Spinal cord (tissue), 10 donors: ENCODE results near the gene CDK11B. TPM values are rescaled to one million over a fixed set of nuclear protein-coding genes. Genes with fewer than 3 reads are reported as not detected.

Experiments used
- DNase-seq, 6 donors: peaks; one replicate each; pipeline versions ENCODE4 v3.0.0 to v3.0.0-alpha.2; 2013 to 2015; ENCODE audit warnings: low spot score in 6 of 6, low read depth in 4 of 6
- H3K27ac ChIP-seq: one replicate; pipeline ENCODE4 v1.5.1; 2013; ENCODE audit warnings: low read depth, low read length, control low read depth
- H3K27me3 ChIP-seq: one replicate; pipeline ENCODE4 v1.6.1; 2013; ENCODE audit warnings: low read length; ENCODE audit not compliant: control insufficient read depth, insufficient read depth
- H3K36me3 ChIP-seq: one replicate; pipeline ENCODE4 v1.6.1; 2013; ENCODE audit warnings: low read length; ENCODE audit not compliant: control insufficient read depth, insufficient read depth
- H3K4me1 ChIP-seq: one replicate; pipeline ENCODE4 v1.6.1; 2013; ENCODE audit warnings: low read length; ENCODE audit not compliant: control insufficient read depth, insufficient read depth
- H3K4me3 ChIP-seq: one replicate; pipeline ENCODE4 v1.5.1; 2013; ENCODE audit warnings: low read depth, low read length, control low read depth
- H3K9me3 ChIP-seq: one replicate; pipeline ENCODE4 v1.6.1; 2013; ENCODE audit warnings: low read length; ENCODE audit not compliant: control insufficient read depth, insufficient read depth
- WGBS: methylation state at CpG from one replicate; pipeline ENCODE4 v1.1.5; 2013; ENCODE audit warnings: missing lambda C conversion rate; ENCODE audit not compliant: insufficient coverage; 5-methylcytosine and 5-hydroxymethylcytosine counted together
- polyA plus RNA-seq, 2 donors: library from polyadenylated mRNA; unstranded; fragments of 120-200 nt; gene quantifications; one replicate each; pipeline ENCODE4 v1.2.1, GENCODE V29; 2013; ENCODE audit not compliant: insufficient read length in 2 of 2
- total RNA-seq, 2 donors: library from RNA; depleted of rRNA in 1 of 2; stranded (reverse); fragments of 120-200 nt in 1 of 2; fragments of >200 nt in 1 of 2; gene quantifications; one replicate each; pipeline versions ENCODE4 v1.2.3 to v1.2.4, GENCODE V29; 2013 to 2014
- donor health status: healthy.

Gene CDK11B
- total and polyA plus RNA-seq, 4 donors = 7.0 to 44.5 (median 29.6) TPM

GRCh38 chr1:1616838-1617237 lies 42.0 kb downstream of the CDK11B start:
- Histone ChIP-seq H3K27ac (no peak overlapping the region), H3K36me3 (peaks cover 54% of the 10 kb centered on the region), H3K9me3 (no peaks in the 10 kb centered on the region), H3K27me3 (no peaks in the 10 kb centered on the region), H3K4me1 (peaks cover 37% of the 10 kb centered on the region), H3K4me3 (peak overlapping the region; percentile 52)
- DNase-seq = no peak
- WGBS = 84% methylated on average over 19 of the region's 19 CpGs

- DNase-seq = peak in 1 of 6 donors; percentile 24
- Histone ChIP-seq H3K4me1 (peaks cover 37% of the 10 kb centered on the region), H3K4me3 (peak overlapping the region; percentile 52), H3K27ac (no peak overlapping the region), H3K27me3 (no peaks in the 10 kb centered on the region), H3K36me3 (peaks cover 48% of the 10 kb centered on the region), H3K9me3 (no peaks in the 10 kb centered on the region)
- 6% methylated on average over 80 of the region's 80 CpGs for WGBS
Measured at GRCh38 chr1:1616045-1616790, 42.6 kb downstream of the CDK11B start.

GRCh38 chr1:1615256-1616044 lies 43.4 kb downstream of the CDK11B start, which contains the start of gene MIB2:
Gene MIB2 (plus strand): TSS chr1:1615500. CDS start chr1:1623453, 7,953 bp downstream.
- WGBS = under 1% methylated on average over 107 of the region's 107 CpGs
- H3K9me3 ChIP-seq = no peaks in the 10 kb centered on the region

GRCh38 chr1:1614954-1615255 lies 43.9 kb downstream of the CDK11B start:
- Histone ChIP-seq H3K9me3 (no peaks in the 10 kb centered on the region), H3K27ac (peak overlapping the region; percentile 100), H3K36me3 (peaks cover 39% of the 10 kb centered on the region), H3K4me1 (peaks cover 37% of the 10 kb centered on the region), H3K4me3 (peak overlapping the region; percentile 99), H3K27me3 (no peaks in the 10 kb centered on the region)
- no peak for DNase-seq
- 0% methylated on average over 23 of the region's 23 CpGs for WGBS

More at GRCh38 chr1:1615256-1616044, 43.4 kb downstream of the CDK11B start, which contains the start of gene MIB2:
- Histone ChIP-seq H3K27me3 (no peaks in the 10 kb centered on the region), H3K27ac (peak within 1 kb of the TSS; percentile 100), H3K4me3 (peak within 1 kb of the TSS; percentile 99), H3K36me3 (peaks cover 45% of the 10 kb centered on the region), H3K4me1 (peaks cover 37% of the 10 kb centered on the region)
- DNase-seq = peak; percentile 82 to 99 (median 94)

- Histone ChIP-seq H3K27ac (peak overlapping the region; percentile 100), H3K9me3 (no peaks in the 10 kb centered on the region), H3K36me3 (peaks cover 34% of the 10 kb centered on the region), H3K4me1 (peaks cover 37% of the 10 kb centered on the region), H3K27me3 (no peaks in the 10 kb centered on the region), H3K4me3 (peak overlapping the region; percentile 99)
- WGBS = 22% methylated on average over 30 of the region's 30 CpGs
- no peak for DNase-seq
Measured at GRCh38 chr1:1614204-1614953, 44.4 kb downstream of the CDK11B start.

- H3K4me1 ChIP-seq = peaks cover 37% of the 10 kb centered on the region
- no peaks in the 10 kb centered on the region for H3K27me3 ChIP-seq
- H3K36me3 ChIP-seq = peaks cover 26% of the 10 kb centered on the region
- 94% methylated on average over 11 of the region's 11 CpGs for WGBS
- no peaks in the 10 kb centered on the region for H3K9me3 ChIP-seq
- no peak overlapping the region for H3K27ac ChIP-seq
- peak overlapping the region; percentile 99 for H3K4me3 ChIP-seq
- DNase-seq = no peak
Measured at GRCh38 chr1:1613509-1614082, 45.2 kb downstream of the CDK11B start.

- Histone ChIP-seq H3K36me3 (peaks cover 15% of the 10 kb centered on the region), H3K27me3 (no peaks in the 10 kb centered on the region), H3K4me3 (no peak overlapping the region), H3K27ac (no peak overlapping the region), H3K4me1 (peaks cover 28% of the 10 kb centered on the region), H3K9me3 (no peaks in the 10 kb centered on the region)
- WGBS = no CpG with 5 or more reads among the region's 3 CpGs
- DNase-seq = no peak
Measured at GRCh38 chr1:1612104-1612400, 46.8 kb downstream of the CDK11B start.

GRCh38 chr1:1610796-1611195 lies 48.0 kb downstream of the CDK11B start:
- peaks cover 19% of the 10 kb centered on the region for H3K4me1 ChIP-seq
- H3K9me3 ChIP-seq = no peaks in the 10 kb centered on the region
- WGBS = 85% methylated on average over 9 of the region's 9 CpGs
- H3K27ac ChIP-seq = peak overlapping the region; percentile 2
- H3K36me3 ChIP-seq = peaks cover 11% of the 10 kb centered on the region
- no peak overlapping the region for H3K4me3 ChIP-seq
- no peaks in the 10 kb centered on the region for H3K27me3 ChIP-seq
- DNase-seq = no peak

GRCh38 chr1:1609822-1610485 lies 48.9 kb downstream of the CDK11B start:
- peaks cover 18% of the 10 kb centered on the region for H3K4me1 ChIP-seq
- H3K27me3 ChIP-seq = no peaks in the 10 kb centered on the region
- H3K4me3 ChIP-seq = no peak overlapping the region
- DNase-seq = no peak
- WGBS = 86% methylated on average over 8 of the region's 12 CpGs
- no peak overlapping the region for H3K27ac ChIP-seq
- H3K36me3 ChIP-seq = peaks cover 11% of the 10 kb centered on the region
- no peaks in the 10 kb centered on the region for H3K9me3 ChIP-seq
